KOPT-K1 (cell line): ENCODE data around the gene NMBR.
"Not testable (repeated sequence)": the region's sequence is repeated elsewhere in the genome, so short reads cannot be mapped to it uniquely, and the experiment has no call there.

Experiments
- H3K27ac ChIP-seq: fragments of 200-600 bp; sonication (generic); 2 replicates; pipeline ENCODE4 v1.5.1; 2016; ENCODE audit warnings: antibody characterized with exemption, mild to moderate bottlenecking, low read depth, low read length; ENCODE audit not compliant: poor library complexity, severe bottlenecking
- H3K36me3 ChIP-seq: fragments of 200-600 bp; sonication (generic); 2 replicates; pipeline ENCODE4 v1.5.1; 2017; ENCODE audit warnings: antibody characterized with exemption, mild to moderate bottlenecking, low read length, moderate library complexity; ENCODE audit not compliant: insufficient read depth
- H3K9me3 ChIP-seq: fragments of 200-600 bp; sonication (generic); 2 replicates; pipeline ENCODE4 v1.5.1; 2017; ENCODE audit warnings: antibody characterized with exemption, low read length, mild to moderate bottlenecking; ENCODE audit not compliant: insufficient read depth, poor library complexity, severe bottlenecking

NMBR gene

DNA sequence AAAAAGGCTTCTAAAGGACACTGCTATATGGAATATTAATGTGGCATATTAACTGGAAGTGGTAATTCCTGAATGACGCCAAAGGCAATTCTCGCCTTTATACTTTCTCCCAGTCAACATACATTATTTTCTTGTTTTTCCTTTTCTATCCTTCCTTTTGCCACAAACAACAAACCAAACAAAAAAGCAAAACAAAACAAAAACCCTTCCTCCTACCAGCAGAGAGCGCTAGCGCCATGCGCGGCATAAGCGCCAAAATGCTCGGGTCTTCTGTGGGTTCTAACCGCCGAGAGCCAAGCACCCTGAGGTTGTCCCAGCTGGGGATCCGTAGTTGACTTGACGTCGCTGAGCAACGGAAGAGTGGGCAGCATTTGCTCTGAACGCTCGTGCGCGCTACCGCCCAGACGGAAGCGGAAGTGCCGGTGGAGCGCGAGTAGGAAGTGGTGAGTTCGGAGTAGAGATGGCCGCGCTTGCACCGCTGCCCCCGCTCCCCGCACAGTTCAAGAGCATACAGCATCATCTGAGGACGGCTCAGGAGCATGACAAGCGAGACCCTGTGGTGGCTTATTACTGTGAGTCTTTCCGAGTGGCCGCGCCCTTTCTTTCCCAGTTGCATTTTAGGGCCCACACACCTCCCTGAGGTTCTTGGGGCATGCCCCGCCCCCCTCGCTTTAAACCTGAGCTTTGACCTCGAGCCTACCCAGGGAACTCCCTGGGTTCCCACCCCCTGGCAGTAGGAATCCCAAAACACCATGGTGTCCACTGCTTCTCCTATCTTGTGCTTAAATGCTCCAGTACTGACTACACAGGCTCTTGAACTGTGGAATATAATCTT, at the start of gene NMBR, which contains the start of gene VTA1:
TSS of gene NMBR (minus strand) at position 295 of the 835 bp plus-strand sequence. CDS start 58,464 bp downstream, outside the sequence.
TSS of gene VTA1 (plus strand) at position 436 of the 835 bp plus-strand sequence. CDS start at position 461, 25 bp downstream.
- peak within 1 kb of the TSS; percentile 71 for H3K27ac ChIP-seq

DNA sequence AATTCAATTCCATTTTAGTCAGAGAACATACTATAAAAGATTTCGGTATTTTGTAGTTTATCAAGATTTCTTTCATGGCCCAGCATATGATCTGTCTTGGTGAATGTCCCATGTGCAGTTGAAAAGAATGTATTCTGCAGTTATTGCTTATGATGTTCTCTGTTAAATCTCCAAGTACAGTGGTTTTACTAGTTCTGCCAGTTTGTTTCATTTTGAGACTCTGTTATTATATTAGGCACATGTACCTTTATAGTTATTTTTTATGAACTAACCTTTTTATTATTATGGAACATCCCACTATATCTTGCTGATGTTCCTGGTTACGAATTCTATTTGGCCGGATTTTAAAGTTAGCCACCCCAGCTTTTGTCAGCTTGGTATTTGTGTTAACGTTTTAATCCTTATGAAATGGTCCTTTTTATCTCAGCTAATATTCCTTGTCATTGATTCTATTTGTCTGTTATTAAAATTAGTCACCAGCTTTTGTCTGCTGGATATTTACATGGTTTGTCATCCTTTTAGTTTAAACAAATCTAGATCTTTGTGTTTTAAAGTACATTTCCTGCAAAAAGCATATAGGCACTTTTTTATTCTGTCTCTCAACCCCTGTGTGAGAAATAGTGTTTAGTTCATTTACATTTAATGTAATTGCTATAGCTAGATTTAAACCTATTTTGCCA, 49.1 kb upstream of the NMBR start:
- Histone ChIP-seq H3K36me3 (peaks cover 48% of the 10 kb centered on the region), H3K27ac (no peak overlapping the region), H3K9me3 (no peaks in the 10 kb centered on the region)

More for the DNA sequence above, at the start of gene NMBR, which contains the start of gene VTA1:
- peaks cover 15% of the 10 kb centered on the region for H3K36me3 ChIP-seq
- no peaks in the 10 kb centered on the region for H3K9me3 ChIP-seq

DNA sequence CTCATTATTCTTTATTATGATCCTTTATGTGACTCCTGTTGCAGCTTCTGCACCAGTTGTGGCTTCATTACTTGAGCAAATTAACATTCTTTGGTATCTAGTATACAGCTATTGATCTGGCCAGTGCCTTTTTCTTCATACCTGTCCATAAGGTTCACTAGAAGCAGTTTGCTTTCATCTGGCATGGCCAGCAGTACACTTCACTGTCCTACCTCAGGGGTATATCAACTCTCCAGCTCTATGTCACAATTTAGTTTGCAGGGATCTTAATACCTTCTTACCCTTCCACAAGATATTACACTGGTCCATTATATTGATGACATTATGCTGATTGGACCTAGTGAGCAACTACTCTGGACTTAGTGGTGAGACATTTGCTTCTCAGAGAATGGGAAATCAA, 46.7 kb upstream of the NMBR start:
- Histone ChIP-seq H3K9me3 (no peaks in the 10 kb centered on the region), H3K36me3 (peaks cover 45% of the 10 kb centered on the region), H3K27ac (no peak overlapping the region)

DNA sequence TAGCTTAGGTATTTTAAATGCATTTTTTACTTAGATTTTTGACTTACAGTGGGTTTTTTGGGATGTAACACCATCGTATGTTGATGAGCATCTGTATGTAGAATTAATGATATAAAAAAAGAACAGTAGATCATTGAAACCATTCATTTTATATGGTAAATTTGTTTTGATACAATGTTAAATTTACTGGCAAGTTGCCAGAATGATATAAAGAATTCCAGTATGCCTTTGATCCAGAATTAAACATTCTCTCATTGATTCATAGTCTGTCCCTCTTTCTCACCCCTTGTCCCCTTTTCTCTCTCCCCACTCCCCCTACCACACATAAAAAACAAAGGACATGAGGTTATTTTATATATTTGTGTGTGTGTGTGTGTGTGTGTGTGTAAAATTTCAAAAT, 45.4 kb upstream of the NMBR start:
- Histone ChIP-seq H3K9me3 (no peaks in the 10 kb centered on the region), H3K27ac (no peak overlapping the region), H3K36me3 (peaks cover 40% of the 10 kb centered on the region)

DNA sequence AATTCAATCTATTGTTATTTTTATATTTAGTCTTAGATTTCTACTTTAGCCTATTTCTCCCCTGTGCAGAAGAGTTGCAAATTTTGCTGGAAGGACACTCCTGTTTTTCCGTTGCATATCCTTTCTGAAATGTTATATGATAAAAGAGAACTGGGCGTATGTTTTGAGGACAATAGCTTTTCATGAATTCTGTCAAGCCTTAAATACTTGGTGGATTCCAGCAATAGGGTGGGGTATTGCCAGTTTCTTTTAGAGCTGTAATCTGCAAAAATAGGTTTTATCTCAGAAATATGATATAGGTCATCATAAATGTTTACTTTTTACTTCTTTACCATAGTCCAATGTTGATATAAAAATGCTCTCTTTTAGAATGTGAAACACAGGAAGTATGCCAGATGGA, 42.1 kb upstream of the NMBR start:
- Histone ChIP-seq H3K9me3 (no peaks in the 10 kb centered on the region), H3K27ac (no peak overlapping the region), H3K36me3 (peaks cover 39% of the 10 kb centered on the region)

DNA sequence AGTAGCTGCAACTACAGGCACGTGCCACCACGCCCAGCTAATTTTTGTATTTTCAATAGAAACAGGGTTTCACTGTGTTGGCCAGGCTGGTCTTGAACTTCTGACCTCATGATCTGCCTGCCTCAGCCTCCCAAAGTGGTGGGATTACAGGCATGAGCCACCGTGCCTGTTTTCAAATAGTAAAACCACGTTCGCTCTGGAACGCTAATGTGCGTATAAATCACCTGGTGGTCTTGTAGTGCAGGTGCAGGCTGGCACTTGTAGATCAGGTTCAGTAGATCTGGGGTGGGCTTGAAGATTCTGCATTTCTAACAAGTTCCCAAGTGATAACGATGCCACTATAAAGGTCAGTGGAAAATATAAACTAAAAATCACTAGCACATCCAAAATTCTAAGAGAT, 41.4 kb upstream of the NMBR start:
- H3K9me3 ChIP-seq, H3K27ac ChIP-seq: not testable (repeated sequence)
- peaks cover 32% of the 10 kb centered on the region for H3K36me3 ChIP-seq

DNA sequence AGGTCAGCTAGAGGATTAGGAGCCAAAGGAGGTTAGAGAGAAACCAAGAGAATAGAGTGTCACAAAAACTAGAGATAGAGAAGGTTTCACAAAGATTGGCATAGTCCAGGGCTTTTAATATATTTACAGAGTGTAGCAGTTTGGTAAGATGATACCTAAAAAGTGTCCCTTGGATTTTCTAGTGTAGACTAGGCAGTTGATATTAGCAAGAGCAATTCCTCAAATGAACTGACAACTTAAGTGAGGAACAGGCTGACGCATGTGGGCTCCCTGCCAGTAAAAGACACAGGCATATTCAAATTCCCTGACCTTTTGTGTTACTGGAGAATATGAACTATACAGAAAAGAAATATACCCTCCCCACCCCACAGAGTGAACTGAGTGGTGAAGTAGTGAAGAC, 40.3 kb upstream of the NMBR start:
- H3K27ac ChIP-seq = no peak overlapping the region
- peaks cover 38% of the 10 kb centered on the region for H3K36me3 ChIP-seq
- no peaks in the 10 kb centered on the region for H3K9me3 ChIP-seq

DNA sequence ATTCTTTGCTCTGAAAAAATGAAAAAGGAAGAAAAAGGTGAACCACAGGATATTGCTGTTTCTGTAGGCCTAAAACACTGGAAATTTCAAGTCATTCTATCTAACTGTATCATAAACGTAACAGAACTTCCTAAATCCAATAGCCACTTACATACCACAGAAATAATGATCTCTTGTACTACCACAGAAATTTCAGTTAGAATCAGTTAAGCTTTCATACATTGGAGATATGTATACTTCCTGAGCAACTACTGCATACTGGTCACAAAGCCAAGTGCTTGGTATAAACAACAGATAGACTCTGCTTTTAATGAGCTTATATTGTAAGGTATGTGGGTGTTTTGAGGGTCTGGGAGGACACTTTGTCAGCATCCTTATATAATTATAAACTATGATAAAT, 38.7 kb upstream of the NMBR start:
- H3K9me3 ChIP-seq = no peaks in the 10 kb centered on the region
- peaks cover 27% of the 10 kb centered on the region for H3K36me3 ChIP-seq
- no peak overlapping the region for H3K27ac ChIP-seq

DNA sequence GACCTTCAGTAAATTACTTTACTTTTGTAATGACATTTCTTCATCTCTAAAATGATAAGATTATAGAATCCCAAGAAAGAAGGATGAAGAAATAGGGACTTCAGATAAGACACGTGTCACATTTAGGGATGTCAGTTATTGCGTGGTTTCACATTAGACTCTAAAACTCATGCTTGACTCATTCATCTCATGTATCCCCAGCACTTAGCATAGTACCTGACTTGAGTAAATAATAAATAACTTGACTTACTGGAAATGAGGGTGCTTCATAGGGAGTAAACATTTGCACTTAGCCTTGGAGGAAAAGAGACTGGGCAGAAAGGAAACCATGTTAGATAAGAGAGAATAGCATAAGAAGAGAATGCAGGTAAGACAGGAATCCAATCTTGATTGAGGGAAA, 37.4 kb upstream of the NMBR start:
- H3K36me3 ChIP-seq = peaks cover 17% of the 10 kb centered on the region
- no peaks in the 10 kb centered on the region for H3K9me3 ChIP-seq
- no peak overlapping the region for H3K27ac ChIP-seq

DNA sequence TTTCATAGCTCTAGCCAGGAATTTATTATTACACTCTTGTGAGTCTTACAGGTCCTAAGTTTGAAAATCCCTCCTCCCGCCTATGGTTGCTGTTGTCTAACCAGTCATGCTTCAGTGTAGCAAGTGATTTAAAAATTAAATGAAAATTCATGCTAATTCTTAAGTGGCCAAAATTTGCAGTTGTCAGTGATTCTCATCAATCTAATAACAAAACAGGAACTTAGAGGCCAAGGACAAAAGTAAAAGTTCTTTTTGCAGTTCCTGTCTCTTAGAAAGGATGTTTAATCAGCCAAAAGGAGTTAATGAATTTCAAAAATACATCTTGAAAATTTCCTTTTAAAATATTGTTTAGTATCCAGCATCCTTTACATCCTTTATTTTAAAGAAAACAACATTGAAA, 36.4 kb upstream of the NMBR start:
- H3K27ac ChIP-seq = no peak overlapping the region
- peaks cover 18% of the 10 kb centered on the region for H3K36me3 ChIP-seq
- H3K9me3 ChIP-seq = peaks cover under 1% of the 10 kb centered on the region

DNA sequence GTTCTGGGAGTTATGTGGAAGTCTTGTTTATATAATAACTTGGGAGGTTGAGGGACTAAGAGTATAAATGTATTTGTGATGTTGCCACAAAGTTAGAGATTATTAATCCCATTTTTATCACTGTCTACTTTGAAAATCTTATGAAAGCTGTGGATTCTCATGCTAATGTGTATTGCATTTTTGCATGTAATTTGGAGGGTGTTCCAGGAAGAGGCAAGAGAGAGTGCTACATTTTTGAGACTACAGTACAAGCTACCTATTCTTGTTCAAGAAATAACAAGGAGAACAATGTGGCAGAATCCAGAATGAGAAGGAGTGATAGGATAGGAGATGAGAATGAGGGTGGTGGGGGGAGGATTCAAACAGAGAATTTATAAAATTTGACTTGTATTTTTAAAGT, 35.1 kb upstream of the NMBR start:
- Histone ChIP-seq H3K36me3 (peaks cover 31% of the 10 kb centered on the region), H3K9me3 (peaks cover 14% of the 10 kb centered on the region), H3K27ac (no peak overlapping the region)

DNA sequence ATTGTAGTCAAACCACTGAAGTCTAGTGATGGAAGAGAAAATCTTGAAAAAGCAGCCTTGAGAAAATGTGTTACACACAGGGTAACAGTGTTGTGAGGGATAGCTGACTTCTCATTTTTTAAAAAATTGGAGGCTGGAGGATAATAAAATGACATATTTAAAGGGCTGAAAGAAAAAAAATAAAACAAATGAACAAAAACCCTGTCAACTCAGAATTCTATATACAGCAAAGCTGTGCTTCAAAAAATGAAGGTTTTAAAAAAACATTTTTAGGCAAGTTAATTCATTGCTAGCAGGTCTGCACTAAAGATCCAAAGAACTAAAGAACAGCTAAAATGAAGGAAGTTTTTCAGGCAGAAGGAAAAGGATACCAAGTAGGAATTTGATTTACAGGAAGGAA, 31.2 kb upstream of the NMBR start:
- no peak overlapping the region for H3K27ac ChIP-seq
- peaks cover 67% of the 10 kb centered on the region for H3K36me3 ChIP-seq
- H3K9me3 ChIP-seq = peaks cover 24% of the 10 kb centered on the region

DNA sequence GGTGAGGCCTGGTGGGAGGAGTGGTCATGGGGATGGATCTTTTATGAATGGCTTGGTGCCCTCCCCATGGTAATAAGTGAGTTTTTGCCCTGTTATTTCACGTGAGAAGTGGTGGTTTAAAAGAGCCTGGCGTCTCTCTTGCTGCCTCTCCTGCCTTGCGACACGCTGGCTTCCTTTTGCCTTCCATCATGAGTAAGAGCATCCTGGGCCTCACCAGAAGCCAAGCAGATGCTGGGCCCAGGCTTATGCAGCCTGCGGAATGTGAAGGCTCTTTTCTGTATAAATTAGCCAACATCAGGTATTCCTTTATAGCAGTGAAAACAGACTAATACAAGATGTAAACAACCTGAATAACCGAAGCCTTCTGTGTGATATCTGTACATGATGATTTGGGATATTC, 27.8 kb upstream of the NMBR start:
- peaks cover 94% of the 10 kb centered on the region for H3K36me3 ChIP-seq
- no peak overlapping the region for H3K27ac ChIP-seq
- H3K9me3 ChIP-seq = peaks cover 24% of the 10 kb centered on the region

DNA sequence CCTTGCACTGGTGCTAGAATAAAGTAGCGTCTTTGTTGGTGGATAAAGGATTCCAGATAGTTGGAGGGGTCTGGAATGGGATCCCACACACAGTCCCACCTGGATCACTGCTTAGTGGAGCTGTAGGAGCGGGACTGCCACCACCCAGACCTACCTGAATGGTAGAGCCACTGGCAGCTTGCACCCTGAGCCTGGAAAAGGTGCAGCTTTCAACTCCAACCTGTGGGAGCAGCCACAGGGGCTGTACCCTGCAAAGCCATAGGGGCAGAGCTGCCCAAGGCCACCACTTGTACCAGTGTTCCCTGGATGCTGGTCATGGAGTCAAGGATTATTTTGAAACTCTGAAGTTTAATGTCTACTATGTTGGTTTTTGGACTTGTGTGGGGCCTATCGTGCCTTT, 27.1 kb upstream of the NMBR start:
- peaks cover 91% of the 10 kb centered on the region for H3K36me3 ChIP-seq
- no peak overlapping the region for H3K27ac ChIP-seq
- peaks cover 24% of the 10 kb centered on the region for H3K9me3 ChIP-seq

DNA sequence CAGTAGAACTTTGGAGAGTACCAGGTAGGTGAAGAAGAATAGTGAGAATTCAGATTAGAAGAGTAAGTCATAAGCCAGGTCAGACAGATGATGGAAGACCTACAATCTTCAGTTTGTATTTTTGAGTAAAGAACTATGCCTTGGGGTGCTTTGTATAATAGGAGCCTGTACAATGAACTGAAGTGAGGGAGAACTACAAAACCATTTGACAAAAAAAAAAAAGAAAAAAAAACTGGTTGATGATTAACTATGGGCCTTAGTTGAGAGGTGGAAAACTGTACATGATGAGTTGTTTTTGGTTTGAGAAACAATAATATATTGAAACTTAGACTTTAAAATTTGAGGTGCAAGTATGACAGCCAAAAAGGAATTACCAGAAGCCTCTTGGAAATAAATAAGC, 25.8 kb upstream of the NMBR start:
- Histone ChIP-seq H3K36me3 (peaks cover 91% of the 10 kb centered on the region), H3K9me3 (peaks cover 18% of the 10 kb centered on the region), H3K27ac (no peak overlapping the region)
